Cardiac fibroblast (primary cell): Measurements from ENCODE around the gene ACCSL.

Experiments
- DNase-seq, 2 donors: peaks; one replicate each; pipeline versions ENCODE4 v3.0.0 to v3.0.0-alpha.2; 2010; ENCODE audit warnings: low read depth in 2 of 2
- H3K4me3 ChIP-seq, 2 donors: replicated peaks in 1 of 2; 1 replicate in 1 of 2; 2 replicates in 1 of 2; pipeline ENCODE4 v1.5.1; 2011; ENCODE audit warnings: low read depth in 2 of 2, low read length in 2 of 2, mild to moderate bottlenecking in 2 of 2, moderate library complexity in 1 of 2
- CTCF ChIP-seq: IDR thresholded peaks from one replicate; pipeline ENCODE4 v1.5.1; 2011; ENCODE audit warnings: low read depth, mild to moderate bottlenecking, low read length, inconsistent platforms

The ACCSL gene

GRCh38 chr11:44097821-44098220, 50.0 kb downstream of the ACCSL start:
- no peak for DNase-seq
- TF ChIP-seq CTCF, result no peak
- H3K4me3 ChIP-seq, result no peak overlapping the region

- no peak for TF ChIP-seq CTCF
- no peak overlapping the region for H3K4me3 ChIP-seq
These were observed 53.3 kb downstream of the ACCSL start for GRCh38 chr11:44101098-44101497.

GRCh38 chr11:44104481-44105294, 56.9 kb downstream of the ACCSL start:
- H3K4me3 ChIP-seq, result no peak overlapping the region
- TF ChIP-seq CTCF, result peak; percentile 21
- DNase-seq, result peak; percentile 64 to 67

More at GRCh38 chr11:44101098-44101497, 53.3 kb downstream of the ACCSL start:
- DNase-seq, result no peak

- no peak overlapping the region for H3K4me3 ChIP-seq
- TF ChIP-seq CTCF, result no peak
- DNase-seq, result no peak
These were observed 60.5 kb downstream of the ACCSL start for GRCh38 chr11:44108260-44108659.
